PFSK-1 (cell line): ENCODE data around the gene GH2.

ENCODE experiments used
- FOXP2 ChIP-seq: optimal IDR thresholded peaks from 2 replicates; pipeline ENCODE3; 2011; ENCODE audit warnings: borderline replicate concordance, control low read depth, inconsistent platforms; ENCODE audit not compliant: insufficient read depth; ENCODE audit errors: extremely low read length, extremely low read depth
- POLR2AphosphoS5 ChIP-seq: IDR thresholded peaks from 2 replicates; pipeline ENCODE4 v1.6.1; 2012; ENCODE audit warnings: low read depth, mild to moderate bottlenecking, control low read depth, low read length, moderate library complexity
- SIN3A ChIP-seq: IDR thresholded peaks from 2 replicates; pipeline ENCODE4 v1.6.1; 2012; ENCODE audit warnings: mild to moderate bottlenecking, low read length, moderate library complexity, borderline replicate concordance; ENCODE audit not compliant: insufficient read depth
- TAF1 ChIP-seq: IDR thresholded peaks from 2 replicates; pipeline ENCODE4 v1.6.1; 2012; ENCODE audit warnings: low read length, control low read depth, borderline replicate concordance; ENCODE audit not compliant: insufficient read depth
- TF ChIP-seq, protein P1 (sequence below), 2 experiments: IDR thresholded peaks; 2 replicates each; pipeline versions ENCODE4 v1.6.1 to v1.8.0; 2011 to 2012; ENCODE audit warnings: low read depth in 2 of 2, low read length in 2 of 2, control low read depth in 1 of 2, inconsistent platforms in 1 of 2, mild to moderate bottlenecking in 1 of 2, moderate library complexity in 1 of 2; ENCODE audit not compliant: insufficient read depth in 1 of 2

Gene GH2

GRCh38 chr17:63832455-63832854 lies 49.3 kb downstream of the GH2 start:
- TF ChIP-seq, protein P1, sequence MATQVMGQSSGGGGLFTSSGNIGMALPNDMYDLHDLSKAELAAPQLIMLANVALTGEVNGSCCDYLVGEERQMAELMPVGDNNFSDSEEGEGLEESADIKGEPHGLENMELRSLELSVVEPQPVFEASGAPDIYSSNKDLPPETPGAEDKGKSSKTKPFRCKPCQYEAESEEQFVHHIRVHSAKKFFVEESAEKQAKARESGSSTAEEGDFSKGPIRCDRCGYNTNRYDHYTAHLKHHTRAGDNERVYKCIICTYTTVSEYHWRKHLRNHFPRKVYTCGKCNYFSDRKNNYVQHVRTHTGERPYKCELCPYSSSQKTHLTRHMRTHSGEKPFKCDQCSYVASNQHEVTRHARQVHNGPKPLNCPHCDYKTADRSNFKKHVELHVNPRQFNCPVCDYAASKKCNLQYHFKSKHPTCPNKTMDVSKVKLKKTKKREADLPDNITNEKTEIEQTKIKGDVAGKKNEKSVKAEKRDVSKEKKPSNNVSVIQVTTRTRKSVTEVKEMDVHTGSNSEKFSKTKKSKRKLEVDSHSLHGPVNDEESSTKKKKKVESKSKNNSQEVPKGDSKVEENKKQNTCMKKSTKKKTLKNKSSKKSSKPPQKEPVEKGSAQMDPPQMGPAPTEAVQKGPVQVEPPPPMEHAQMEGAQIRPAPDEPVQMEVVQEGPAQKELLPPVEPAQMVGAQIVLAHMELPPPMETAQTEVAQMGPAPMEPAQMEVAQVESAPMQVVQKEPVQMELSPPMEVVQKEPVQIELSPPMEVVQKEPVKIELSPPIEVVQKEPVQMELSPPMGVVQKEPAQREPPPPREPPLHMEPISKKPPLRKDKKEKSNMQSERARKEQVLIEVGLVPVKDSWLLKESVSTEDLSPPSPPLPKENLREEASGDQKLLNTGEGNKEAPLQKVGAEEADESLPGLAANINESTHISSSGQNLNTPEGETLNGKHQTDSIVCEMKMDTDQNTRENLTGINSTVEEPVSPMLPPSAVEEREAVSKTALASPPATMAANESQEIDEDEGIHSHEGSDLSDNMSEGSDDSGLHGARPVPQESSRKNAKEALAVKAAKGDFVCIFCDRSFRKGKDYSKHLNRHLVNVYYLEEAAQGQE (IDR thresholded peaks at IDR 0.05; ENCODE audit: insufficient read depth in 1 of 2, low read depth in 2 of 2, low read length in 2 of 2) = no peak
- no peak for TF ChIP-seq FOXP2

DNA sequence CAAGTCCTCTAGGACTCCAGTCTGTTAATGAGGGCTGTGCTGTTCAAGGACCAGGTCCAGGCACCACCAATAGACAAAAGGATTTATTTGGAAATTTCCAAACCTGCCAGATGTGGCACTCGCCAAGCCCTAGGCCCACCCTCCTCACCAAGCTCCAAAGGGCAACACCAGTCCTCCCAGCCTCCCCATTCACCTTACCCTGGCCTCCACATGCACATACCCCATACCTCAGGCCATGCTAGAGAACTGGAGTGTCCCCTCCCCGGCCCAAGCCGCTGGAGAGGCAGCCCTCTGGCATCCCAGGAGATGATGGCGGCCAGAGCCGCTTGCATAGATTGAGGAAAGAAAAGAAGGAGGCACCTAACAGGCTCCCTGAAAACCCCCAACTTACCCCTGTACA lies 49.7 kb downstream of the GH2 start:
- TF ChIP-seq, protein P1 (IDR thresholded peaks at IDR 0.05; ENCODE audit: insufficient read depth in 1 of 2, low read depth in 2 of 2, low read length in 2 of 2) = no peak
- TF ChIP-seq POLR2AphosphoS5 = no peak; the same call in 1 of the 2 replicates
- TF ChIP-seq FOXP2 = no peak
- TF ChIP-seq TAF1 = no peak
- no peak for TF ChIP-seq SIN3A

- no peak for TF ChIP-seq SIN3A
- TF ChIP-seq TAF1 = no peak
- TF ChIP-seq, protein P1 (IDR thresholded peaks at IDR 0.05; ENCODE audit: insufficient read depth in 1 of 2, low read depth in 2 of 2, low read length in 2 of 2) = no peak
- TF ChIP-seq POLR2AphosphoS5 = no peak
- no peak for TF ChIP-seq FOXP2
Observed at GRCh38 chr17:63831505-63831904, 50.2 kb downstream of the GH2 start.

- TF ChIP-seq FOXP2 (no peak), SIN3A (no peak), POLR2AphosphoS5 (no peak), TAF1 (no peak)
- TF ChIP-seq, protein P1 (IDR thresholded peaks at IDR 0.05; ENCODE audit: insufficient read depth in 1 of 2, low read depth in 2 of 2, low read length in 2 of 2) = no peak
Observed at GRCh38 chr17:63830904-63831491, 50.7 kb downstream of the GH2 start.

- TF ChIP-seq FOXP2 (no peak), POLR2AphosphoS5 (no peak; the same call in 1 of the 2 replicates), TAF1 (no peak), SIN3A (no peak)
- TF ChIP-seq, protein P1 (IDR thresholded peaks at IDR 0.05; ENCODE audit: insufficient read depth in 1 of 2, low read depth in 2 of 2, low read length in 2 of 2) = no peak
Observed at GRCh38 chr17:63830278-63830677, 51.5 kb downstream of the GH2 start.
